ENCODE data around the gene HSD17B10. TPM values are rescaled to one million over a fixed set of nuclear protein-coding genes. Genes with fewer than 3 reads are reported as not detected.

The HSD17B10 gene
- total RNA-seq, 2 donors from 2014 or later: 107 to 120 TPM

GRCh38 chrX:53437206-53437605 is 3.0 kb upstream of the HSD17B10 start:
- no peak for DNase-seq
- Histone ChIP-seq H3K9me3 (ENCODE audit: control insufficient read depth, low read length) (no peaks in the 10 kb centered on the region), H3K4me1 (ENCODE audit: control insufficient read depth, insufficient read depth, low read length) (no peaks in the 10 kb centered on the region), H3K9ac (ENCODE audit: extremely low read depth, low read length, poor library complexity, severe bottlenecking) (no peak overlapping the region), H3K27me3 (ENCODE audit: control insufficient read depth, insufficient read depth, low read length, poor library complexity, severe bottlenecking) (no peaks in the 10 kb centered on the region), H3K36me3 (ENCODE audit: control insufficient read depth, insufficient read depth, low read length) (no peaks in the 10 kb centered on the region), H3K27ac (ENCODE audit: low read depth, low read length) (no peak overlapping the region), H3K4me3 (ENCODE audit: low read length) (no peak overlapping the region)
- TF ChIP-seq, protein P1, sequence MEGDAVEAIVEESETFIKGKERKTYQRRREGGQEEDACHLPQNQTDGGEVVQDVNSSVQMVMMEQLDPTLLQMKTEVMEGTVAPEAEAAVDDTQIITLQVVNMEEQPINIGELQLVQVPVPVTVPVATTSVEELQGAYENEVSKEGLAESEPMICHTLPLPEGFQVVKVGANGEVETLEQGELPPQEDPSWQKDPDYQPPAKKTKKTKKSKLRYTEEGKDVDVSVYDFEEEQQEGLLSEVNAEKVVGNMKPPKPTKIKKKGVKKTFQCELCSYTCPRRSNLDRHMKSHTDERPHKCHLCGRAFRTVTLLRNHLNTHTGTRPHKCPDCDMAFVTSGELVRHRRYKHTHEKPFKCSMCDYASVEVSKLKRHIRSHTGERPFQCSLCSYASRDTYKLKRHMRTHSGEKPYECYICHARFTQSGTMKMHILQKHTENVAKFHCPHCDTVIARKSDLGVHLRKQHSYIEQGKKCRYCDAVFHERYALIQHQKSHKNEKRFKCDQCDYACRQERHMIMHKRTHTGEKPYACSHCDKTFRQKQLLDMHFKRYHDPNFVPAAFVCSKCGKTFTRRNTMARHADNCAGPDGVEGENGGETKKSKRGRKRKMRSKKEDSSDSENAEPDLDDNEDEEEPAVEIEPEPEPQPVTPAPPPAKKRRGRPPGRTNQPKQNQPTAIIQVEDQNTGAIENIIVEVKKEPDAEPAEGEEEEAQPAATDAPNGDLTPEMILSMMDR (conservative IDR thresholded peaks at IDR 0.05): no peak
- Mint-ChIP-seq H3K4me1 (peaks cover 8% of the 10 kb centered on the region), H3K27me3 (ENCODE audit: insufficient read depth) (peaks cover 27% of the 10 kb centered on the region), H3K27ac (no peak overlapping the region), H3K9me3 (peaks cover 63% of the 10 kb centered on the region), H3K4me3 (no peak overlapping the region), H3K36me3 (ENCODE audit: low read depth) (no peaks in the 10 kb centered on the region)
- 80 to 95% methylated on average over 1 to 2 of the region's 2 CpGs for WGBS, 2 experiments (ENCODE audit: insufficient coverage in 1 of 2, insufficient read length in 1 of 2)

DNA sequence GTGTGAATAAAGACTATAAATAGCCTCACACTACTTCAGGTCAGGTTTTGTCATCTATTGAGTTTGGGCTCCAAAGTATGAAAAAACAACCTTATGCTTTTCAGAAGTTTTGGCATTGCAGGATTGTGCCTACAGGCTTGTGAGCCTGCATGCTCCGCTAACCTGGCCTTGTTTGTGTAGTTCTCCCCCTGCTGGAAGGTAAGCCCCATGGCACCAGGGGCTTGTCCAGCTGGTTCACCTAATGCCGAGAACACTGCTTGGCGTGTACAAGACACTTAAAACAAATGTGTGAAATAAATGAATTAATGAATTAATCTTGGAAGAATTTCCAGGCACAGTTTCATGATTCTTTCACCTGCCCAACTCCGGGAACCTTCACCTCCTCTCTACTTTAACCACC is 1.8 kb upstream of the HSD17B10 start:
- WGBS, 2 experiments (ENCODE audit: insufficient coverage in 1 of 2, insufficient read length in 1 of 2): 17% methylated on average over 3 of the region's 4 CpGs; no CpG with 5 or more reads in 1 of the 2 experiments
- no peak overlapping the region for H3K4me3 Mint-ChIP-seq
- H3K27ac Mint-ChIP-seq: no peak overlapping the region
- no peaks in the 10 kb centered on the region for H3K4me1 ChIP-seq (ENCODE audit: control insufficient read depth, insufficient read depth, low read length)
- no peaks in the 10 kb centered on the region for H3K36me3 ChIP-seq (ENCODE audit: control insufficient read depth, insufficient read depth, low read length)
- H3K27ac ChIP-seq (ENCODE audit: low read depth, low read length): no peak overlapping the region
- peaks cover 67% of the 10 kb centered on the region for H3K9me3 Mint-ChIP-seq
- H3K36me3 Mint-ChIP-seq (ENCODE audit: low read depth): peaks cover 6% of the 10 kb centered on the region
- peak; percentile 83 for DNase-seq
- peaks cover 27% of the 10 kb centered on the region for H3K27me3 Mint-ChIP-seq (ENCODE audit: insufficient read depth)
- no peak overlapping the region for H3K4me3 ChIP-seq (ENCODE audit: low read length)
- H3K9me3 ChIP-seq (ENCODE audit: control insufficient read depth, low read length): no peaks in the 10 kb centered on the region
- peaks cover 8% of the 10 kb centered on the region for H3K4me1 Mint-ChIP-seq
- TF ChIP-seq, protein P1 (conservative IDR thresholded peaks at IDR 0.05): peak; percentile 81
- no peak overlapping the region for H3K9ac ChIP-seq (ENCODE audit: extremely low read depth, low read length, poor library complexity, severe bottlenecking)
- H3K27me3 ChIP-seq (ENCODE audit: control insufficient read depth, insufficient read depth, low read length, poor library complexity, severe bottlenecking): no peaks in the 10 kb centered on the region

- no peaks in the 10 kb centered on the region for H3K36me3 ChIP-seq (ENCODE audit: control insufficient read depth, insufficient read depth, low read length)
- H3K36me3 Mint-ChIP-seq (ENCODE audit: low read depth): peaks cover 27% of the 10 kb centered on the region
- H3K9ac ChIP-seq (ENCODE audit: extremely low read depth, low read length, poor library complexity, severe bottlenecking): no peak overlapping the region
These were observed 3.9 kb downstream of the HSD17B10 start for GRCh38 chrX:53430231-53430630.

More at GRCh38 chrX:53430231-53430630, 3.9 kb downstream of the HSD17B10 start:
- H3K4me1 ChIP-seq (ENCODE audit: control insufficient read depth, insufficient read depth, low read length): no peaks in the 10 kb centered on the region
- no peaks in the 10 kb centered on the region for H3K27me3 ChIP-seq (ENCODE audit: control insufficient read depth, insufficient read depth, low read length, poor library complexity, severe bottlenecking)
- no peak overlapping the region for H3K4me3 Mint-ChIP-seq
- 96 to 97% methylated on average over 4 to 9 of the region's 9 CpGs for WGBS, 2 experiments (ENCODE audit: insufficient coverage in 1 of 2, insufficient read length in 1 of 2)
- H3K4me1 Mint-ChIP-seq: peaks cover 2% of the 10 kb centered on the region
- H3K27ac Mint-ChIP-seq: no peak overlapping the region
- H3K4me3 ChIP-seq (ENCODE audit: low read length): no peak overlapping the region
- no peak for DNase-seq
- H3K9me3 Mint-ChIP-seq: peaks cover 76% of the 10 kb centered on the region
- H3K27ac ChIP-seq (ENCODE audit: low read depth, low read length): no peak overlapping the region
- TF ChIP-seq, protein P1 (conservative IDR thresholded peaks at IDR 0.05): no peak
- H3K27me3 Mint-ChIP-seq (ENCODE audit: insufficient read depth): no peaks in the 10 kb centered on the region
- H3K9me3 ChIP-seq (ENCODE audit: control insufficient read depth, low read length): no peaks in the 10 kb centered on the region
